Gastrocnemius medialis (tissue), 4 donors: ENCODE results near the gene GALNT17. TPM values are rescaled to one million over a fixed set of nuclear protein-coding genes. Genes with fewer than 3 reads are reported as not detected.

ENCODE experiments used
- ATAC-seq, 2 donors: fragments of 150-250 bp; one replicate each; pipeline ENCODE4 v1.9.1; 2016
- DNase-seq, 2 donors: peaks; one replicate each; pipeline ENCODE4 v3.0.0-alpha.2; 2019
- H3K27ac ChIP-seq, 4 donors: fragments of 200-600 bp; sonication (generic); 1 replicate in 1 of 4; 2 replicates in 3 of 4; pipeline ENCODE4 v1.5.1; 2016 to 2018; ENCODE audit warnings: mild to moderate bottlenecking in 2 of 4, moderate library complexity in 1 of 4
- H3K27me3 ChIP-seq, 3 donors: fragments of 200-600 bp; sonication (generic) in 2 of 3; 1 replicate in 1 of 3; 2 replicates in 2 of 3; pipeline versions ENCODE4 v1.5.1 to v1.6.0; 2016 to 2019; ENCODE audit warnings: mild to moderate bottlenecking in 1 of 3, moderate library complexity in 1 of 3
- H3K36me3 ChIP-seq, 2 donors: fragments of 200-600 bp; sonication (generic) in 1 of 2; one replicate each; pipeline ENCODE4 v1.5.1; 2017 to 2018
- H3K4me1 ChIP-seq, 2 donors: fragments of 200-600 bp; sonication (generic) in 1 of 2; one replicate each; pipeline ENCODE4 v1.5.1; 2016 to 2017; ENCODE audit warnings: mild to moderate bottlenecking in 2 of 2
- H3K4me3 ChIP-seq, 4 donors: fragments of 200-600 bp; sonication (generic) in 3 of 4; 1 replicate in 1 of 4; 2 replicates in 3 of 4; pipeline ENCODE4 v1.5.1; 2016 to 2019; ENCODE audit warnings: mild to moderate bottlenecking in 2 of 4
- H3K9me3 ChIP-seq, 3 donors: fragments of 200-600 bp; sonication (generic) in 2 of 3; 1 replicate in 1 of 3; 2 replicates in 2 of 3; pipeline ENCODE4 v1.5.1; 2016 to 2019
- CTCF ChIP-seq, 5 experiments: fragments of 450-650 bp in 3 of 5; fragments of 200-600 bp in 2 of 5; sonication (generic) in 2 of 5; IDR thresholded peaks in 4 of 5; conservative IDR thresholded peaks in 1 of 5; 1 replicate in 4 of 5; 2 replicates in 1 of 5; pipeline ENCODE4 v1.5.1; 2016 to 2019; ENCODE audit warnings: antibody characterized with exemption in 5 of 5, mild to moderate bottlenecking in 3 of 5, moderate library complexity in 3 of 5
- POLR2A ChIP-seq, 2 donors: fragments of 450-650 bp; IDR thresholded peaks; one replicate each; pipeline ENCODE4 v1.6.1; 2017; ENCODE audit warnings: antibody characterized with exemption in 2 of 2, mild to moderate bottlenecking in 2 of 2, moderate library complexity in 2 of 2
- in situ Hi-C, 4 donors: fragments of 200-750 bp; cut with MboI; loops; one replicate each; pipeline versions ENCODE4 v1.15.0 to v1.8.0; 2017; ENCODE audit warnings: low sequenced_read_pairs in 4 of 4
- intact Hi-C: fragments of 100-400 bp; cut with DNase I; formaldehyde crosslinking; loops from one replicate; pipeline ENCODE4 v1.15.1; 2023; ENCODE audit warnings: low total_unique reads
- total RNA-seq, 4 donors: library from RNA; depleted of rRNA; stranded (reverse); fragments of >200 nt; gene quantifications; one replicate each; pipeline versions ENCODE4 v1.1.0 to v1.2.3, GENCODE V29; 2016

GALNT17 gene
- total RNA-seq, 4 donors from 2014 or later, result 1.9 to 13.0 (median 12.3) TPM

GRCh38 chr7:71479231-71479630 is 347.3 kb downstream of the GALNT17 start:
- TF ChIP-seq POLR2A (IDR thresholded peaks at IDR 0.05), result no peak
- no peaks in the 10 kb centered on the region for H3K36me3 ChIP-seq
- no peak overlapping the region for H3K4me3 ChIP-seq
- no peaks in the 10 kb centered on the region for H3K27me3 ChIP-seq
- no peaks in the 10 kb centered on the region for H3K9me3 ChIP-seq
- in situ Hi-C loops, result no loop called here
- no peak for ATAC-seq
- H3K4me1 ChIP-seq, result no peaks in the 10 kb centered on the region
- intact Hi-C loops, result no loop called here
- H3K27ac ChIP-seq, result no peak overlapping the region
- no peak for DNase-seq

GRCh38 chr7:71480791-71481190 is 348.8 kb downstream of the GALNT17 start:
- Histone ChIP-seq H3K36me3 (no peaks in the 10 kb centered on the region), H3K27me3 (no peaks in the 10 kb centered on the region), H3K9me3 (no peaks in the 10 kb centered on the region), H3K4me1 (no peaks in the 10 kb centered on the region), H3K27ac (no peak overlapping the region), H3K4me3 (no peak overlapping the region)
- TF ChIP-seq POLR2A (IDR thresholded peaks at IDR 0.05), result no peak
- in situ Hi-C loops (no loop called here), intact Hi-C loops (no loop called here)
- ATAC-seq (no peak), DNase-seq (no peak)

DNA sequence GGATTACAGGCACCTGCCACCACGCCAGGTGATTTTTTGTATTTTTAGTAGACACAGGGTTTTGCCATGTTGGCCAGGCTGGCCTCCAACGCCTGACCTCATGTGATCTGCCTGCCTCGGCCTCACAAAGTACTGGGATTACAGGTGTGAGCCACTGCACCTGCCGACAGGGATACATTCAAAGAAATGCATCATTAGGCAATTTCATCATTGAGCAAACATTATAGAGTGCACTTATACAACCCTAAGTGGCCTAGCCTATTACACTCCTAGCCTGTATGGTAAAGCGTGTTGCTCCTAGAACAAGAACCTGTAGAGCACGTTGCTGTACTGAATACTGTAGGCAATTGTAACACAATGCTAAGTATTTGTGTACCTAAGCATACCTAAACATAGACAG is 350.3 kb downstream of the GALNT17 start:
- Histone ChIP-seq H3K36me3 (no peaks in the 10 kb centered on the region), H3K4me1 (no peaks in the 10 kb centered on the region), H3K27ac (no peak overlapping the region), H3K4me3 (no peak overlapping the region), H3K27me3 (no peaks in the 10 kb centered on the region), H3K9me3 (no peaks in the 10 kb centered on the region)
- ATAC-seq (no peak), DNase-seq (no peak)
- intact Hi-C loops (no loop called here), in situ Hi-C loops (no loop called here)
- TF ChIP-seq POLR2A (IDR thresholded peaks at IDR 0.05) (no peak), CTCF (IDR thresholded peaks at IDR 0.05 in 4 of 5, conservative IDR thresholded peaks at IDR 0.05 in 1 of 5) (no peak)

- Histone ChIP-seq H3K9me3 (no peaks in the 10 kb centered on the region), H3K36me3 (no peaks in the 10 kb centered on the region), H3K27me3 (no peaks in the 10 kb centered on the region), H3K27ac (no peak overlapping the region), H3K4me3 (no peak overlapping the region), H3K4me1 (no peaks in the 10 kb centered on the region)
- ATAC-seq, result no peak
- intact Hi-C loops (no loop called here), in situ Hi-C loops (no loop called here)
- TF ChIP-seq CTCF (IDR thresholded peaks at IDR 0.05 in 4 of 5, conservative IDR thresholded peaks at IDR 0.05 in 1 of 5) (no peak), POLR2A (IDR thresholded peaks at IDR 0.05) (no peak)
- no peak for DNase-seq
These were observed 352.4 kb downstream of the GALNT17 start for GRCh38 chr7:71484380-71484779.

- ATAC-seq (no peak), DNase-seq (no peak)
- Histone ChIP-seq H3K9me3 (no peaks in the 10 kb centered on the region), H3K4me1 (no peaks in the 10 kb centered on the region), H3K27ac (no peak overlapping the region), H3K27me3 (no peaks in the 10 kb centered on the region), H3K36me3 (no peaks in the 10 kb centered on the region), H3K4me3 (no peak overlapping the region)
- in situ Hi-C loops, result no loop called here
- no peak for TF ChIP-seq POLR2A (IDR thresholded peaks at IDR 0.05)
- TF ChIP-seq CTCF (IDR thresholded peaks at IDR 0.05 in 4 of 5, conservative IDR thresholded peaks at IDR 0.05 in 1 of 5), result no peak
- intact Hi-C loops, result no loop called here
These were observed 353.6 kb downstream of the GALNT17 start for GRCh38 chr7:71485586-71485985.

DNA sequence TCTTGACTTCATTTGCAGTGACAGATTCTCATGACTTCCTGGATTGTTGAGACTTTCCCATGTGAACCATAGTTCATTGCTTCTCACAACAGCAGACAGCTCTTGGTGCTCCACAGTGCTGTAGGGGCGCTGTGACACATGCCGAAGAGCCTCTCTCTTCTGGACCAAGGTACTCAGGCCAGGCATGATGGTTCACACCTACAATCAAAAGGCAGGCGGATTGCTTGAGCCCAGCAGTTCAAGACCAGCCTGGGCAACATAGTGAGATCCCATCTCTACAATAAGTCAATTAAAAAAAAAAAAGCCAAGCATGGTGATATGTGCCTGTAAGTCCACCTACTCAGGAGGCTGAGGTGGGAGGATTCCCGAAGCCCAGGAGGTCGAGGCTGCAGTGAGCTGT is 354.5 kb downstream of the GALNT17 start:
- Histone ChIP-seq H3K4me1 (no peaks in the 10 kb centered on the region), H3K36me3 (no peaks in the 10 kb centered on the region), H3K27me3 (no peaks in the 10 kb centered on the region), H3K27ac (no peak overlapping the region), H3K9me3 (no peaks in the 10 kb centered on the region), H3K4me3 (no peak overlapping the region)
- no peak for ATAC-seq
- DNase-seq, result no peak
- in situ Hi-C loops, result no loop called here
- intact Hi-C loops, result no loop called here
- TF ChIP-seq POLR2A (IDR thresholded peaks at IDR 0.05), result no peak
- no peak for TF ChIP-seq CTCF (IDR thresholded peaks at IDR 0.05 in 4 of 5, conservative IDR thresholded peaks at IDR 0.05 in 1 of 5)
